Effector memory CD4-positive, alpha-beta T cell (primary cell): ENCODE measurements around the gene BANF2.

Experiments
- DNase-seq, 3 donors: peaks; one replicate each; pipeline ENCODE4 v3.0.0-alpha.2; 2020
- H3K27ac ChIP-seq: 2 replicates; pipeline ENCODE4 v1.7.0; 2013; ENCODE audit warnings: mild to moderate bottlenecking, low read length, moderate library complexity; ENCODE audit not compliant: insufficient read depth, poor library complexity, severe bottlenecking
- H3K27me3 ChIP-seq: replicated peaks from 2 replicates; pipeline ENCODE4 v1.7.0; 2013; ENCODE audit warnings: mild to moderate bottlenecking, low read length; ENCODE audit not compliant: insufficient read depth, control insufficient read depth, poor library complexity, severe bottlenecking
- H3K36me3 ChIP-seq: 2 replicates; pipeline ENCODE4 v1.7.0; 2013; ENCODE audit warnings: mild to moderate bottlenecking, low read length, moderate library complexity; ENCODE audit not compliant: control insufficient read depth, insufficient read depth
- H3K4me1 ChIP-seq: 2 replicates; pipeline ENCODE4 v1.7.0; 2013; ENCODE audit warnings: low read length, mild to moderate bottlenecking; ENCODE audit not compliant: control insufficient read depth, insufficient read depth, poor library complexity, severe bottlenecking
- H3K4me3 ChIP-seq: 2 replicates; pipeline ENCODE4 v1.7.0; 2013; ENCODE audit warnings: low read length, low read depth, mild to moderate bottlenecking; ENCODE audit not compliant: insufficient read depth, poor library complexity, severe bottlenecking
- H3K9me3 ChIP-seq: 2 replicates; pipeline ENCODE4 v1.7.0; 2013; ENCODE audit warnings: mild to moderate bottlenecking, low read length, moderate library complexity; ENCODE audit not compliant: control insufficient read depth

Gene BANF2

DNA sequence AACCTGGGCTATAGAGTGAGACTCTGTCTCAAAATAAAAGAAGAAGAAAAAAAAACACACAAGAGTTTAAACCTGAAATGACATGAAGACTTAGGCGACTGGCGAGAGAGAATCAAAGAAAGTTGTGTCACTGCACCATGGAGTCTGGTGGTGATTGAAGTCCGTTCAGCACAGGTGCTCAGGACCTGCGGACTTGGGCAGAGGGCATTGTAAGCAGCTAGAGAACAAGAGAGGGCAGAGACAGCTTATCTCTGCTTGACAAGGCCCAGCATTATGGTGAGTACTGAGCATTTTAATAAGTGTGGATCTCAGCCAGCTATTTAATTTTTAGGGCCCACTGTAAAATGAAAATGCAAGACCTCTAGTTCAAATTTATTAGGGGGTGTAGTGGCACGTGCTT is 31.5 kb downstream of the BANF2 start:
- H3K4me3 ChIP-seq, result no peak overlapping the region
- DNase-seq, result no peak
- H3K27me3 ChIP-seq, result no peaks in the 10 kb centered on the region
- no peaks in the 10 kb centered on the region for H3K9me3 ChIP-seq
- H3K27ac ChIP-seq, result no peak overlapping the region
- no peaks in the 10 kb centered on the region for H3K4me1 ChIP-seq
- H3K36me3 ChIP-seq, result no peaks in the 10 kb centered on the region

GRCh38 chr20:17732907-17733521 is 33.2 kb downstream of the BANF2 start:
- Histone ChIP-seq H3K27me3 (no peaks in the 10 kb centered on the region), H3K9me3 (no peaks in the 10 kb centered on the region), H3K4me3 (no peak overlapping the region), H3K4me1 (no peaks in the 10 kb centered on the region), H3K36me3 (no peaks in the 10 kb centered on the region), H3K27ac (no peak overlapping the region)
- DNase-seq, result no peak

GRCh38 chr20:17733767-17734304 is 34.1 kb downstream of the BANF2 start:
- Histone ChIP-seq H3K27me3 (no peaks in the 10 kb centered on the region), H3K27ac (no peak overlapping the region), H3K36me3 (no peaks in the 10 kb centered on the region), H3K9me3 (no peaks in the 10 kb centered on the region), H3K4me1 (no peaks in the 10 kb centered on the region), H3K4me3 (no peak overlapping the region)
- DNase-seq, result no peak

DNA sequence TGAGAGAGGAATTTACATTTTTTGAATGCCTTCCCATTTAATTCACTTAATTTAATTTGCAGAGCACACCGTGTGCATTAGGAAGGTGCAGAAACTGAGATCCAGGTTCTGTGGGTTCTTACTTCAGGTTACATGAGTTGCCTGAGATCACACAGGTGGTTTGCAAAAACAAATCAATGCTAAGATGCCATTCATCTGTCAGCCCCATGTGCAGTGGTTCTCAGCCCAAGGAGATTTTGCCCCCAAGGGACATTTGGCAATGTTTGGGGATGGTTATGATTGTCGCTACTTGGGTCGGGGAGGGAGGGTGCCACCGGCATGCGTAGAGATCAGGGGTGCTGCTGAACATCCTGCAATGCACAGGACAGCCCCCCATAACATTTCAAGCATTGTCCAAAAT is 34.6 kb downstream of the BANF2 start:
- no peak for DNase-seq
- H3K27ac ChIP-seq, result no peak overlapping the region
- no peaks in the 10 kb centered on the region for H3K36me3 ChIP-seq
- H3K4me1 ChIP-seq, result no peaks in the 10 kb centered on the region
- no peak overlapping the region for H3K4me3 ChIP-seq
- no peaks in the 10 kb centered on the region for H3K9me3 ChIP-seq
- no peaks in the 10 kb centered on the region for H3K27me3 ChIP-seq

GRCh38 chr20:17735206-17735804 is 35.5 kb downstream of the BANF2 start:
- H3K27me3 ChIP-seq, result no peaks in the 10 kb centered on the region
- no peak overlapping the region for H3K4me3 ChIP-seq
- no peak overlapping the region for H3K27ac ChIP-seq
- H3K36me3 ChIP-seq, result no peaks in the 10 kb centered on the region
- H3K4me1 ChIP-seq, result no peaks in the 10 kb centered on the region
- DNase-seq, result no peak
- H3K9me3 ChIP-seq, result no peaks in the 10 kb centered on the region

DNA sequence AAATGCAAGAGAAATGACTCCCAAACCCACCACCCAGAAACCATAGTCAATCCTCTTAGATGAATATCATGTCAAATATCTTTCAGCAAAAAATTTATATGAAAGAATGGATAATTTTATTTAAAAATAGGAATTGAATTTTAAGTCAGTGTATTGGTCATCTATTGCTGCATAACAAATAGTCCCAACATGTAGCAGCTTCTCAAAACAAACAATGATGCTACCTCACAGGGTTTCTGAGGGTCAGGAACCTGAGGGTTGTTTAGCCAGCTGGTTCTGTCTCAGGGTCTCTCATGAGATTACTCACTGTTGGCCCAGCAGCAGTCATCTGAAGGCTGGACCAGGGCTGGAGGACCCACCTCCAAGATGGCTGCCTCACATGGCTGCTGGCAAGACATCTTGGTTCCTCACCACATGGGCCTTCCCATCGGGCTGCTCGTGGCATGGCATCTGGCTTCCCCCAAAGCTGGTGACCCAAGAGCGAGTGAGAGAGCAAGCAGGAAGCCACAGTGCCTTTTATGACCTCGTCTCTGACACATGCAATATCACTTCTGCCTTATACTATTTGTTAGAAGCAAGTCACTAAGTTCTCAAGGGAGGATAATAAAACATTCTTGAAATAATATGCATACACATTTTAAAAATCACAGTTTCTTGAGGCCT is 36.3 kb downstream of the BANF2 start:
- Histone ChIP-seq H3K9me3 (no peaks in the 10 kb centered on the region), H3K4me3 (no peak overlapping the region), H3K4me1 (no peaks in the 10 kb centered on the region), H3K27me3 (no peaks in the 10 kb centered on the region), H3K36me3 (no peaks in the 10 kb centered on the region), H3K27ac (no peak overlapping the region)
- no peak for DNase-seq

GRCh38 chr20:17738154-17738553 is 38.4 kb downstream of the BANF2 start:
- H3K27me3 ChIP-seq, result no peaks in the 10 kb centered on the region
- H3K27ac ChIP-seq, result no peak overlapping the region
- no peak overlapping the region for H3K4me3 ChIP-seq
- H3K4me1 ChIP-seq, result no peaks in the 10 kb centered on the region
- no peaks in the 10 kb centered on the region for H3K36me3 ChIP-seq
- no peak for DNase-seq
- H3K9me3 ChIP-seq, result no peaks in the 10 kb centered on the region

DNA sequence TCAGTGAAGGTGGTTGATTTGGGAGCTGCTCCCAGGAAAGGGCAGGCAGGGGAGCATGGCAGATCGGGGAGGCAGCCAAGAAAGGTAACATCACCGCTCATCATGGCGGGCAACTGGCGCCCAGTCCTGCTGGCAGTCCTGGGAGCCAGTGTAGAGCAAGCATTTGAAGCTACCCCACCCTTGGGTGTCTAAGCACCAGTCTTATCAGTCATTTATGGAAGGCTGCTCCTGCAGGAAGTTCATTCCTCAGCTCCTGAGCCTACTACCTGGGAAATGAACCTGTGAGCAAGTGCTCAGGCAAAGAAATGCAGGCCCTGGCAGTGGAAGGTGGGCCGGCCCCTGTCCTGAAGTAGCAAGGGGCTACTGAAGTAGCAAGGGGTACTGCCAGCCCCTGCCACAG is 41.5 kb downstream of the BANF2 start:
- Histone ChIP-seq H3K27ac (no peak overlapping the region), H3K36me3 (no peaks in the 10 kb centered on the region), H3K4me1 (no peaks in the 10 kb centered on the region), H3K27me3 (no peaks in the 10 kb centered on the region), H3K4me3 (no peak overlapping the region), H3K9me3 (no peaks in the 10 kb centered on the region)
- no peak for DNase-seq

DNA sequence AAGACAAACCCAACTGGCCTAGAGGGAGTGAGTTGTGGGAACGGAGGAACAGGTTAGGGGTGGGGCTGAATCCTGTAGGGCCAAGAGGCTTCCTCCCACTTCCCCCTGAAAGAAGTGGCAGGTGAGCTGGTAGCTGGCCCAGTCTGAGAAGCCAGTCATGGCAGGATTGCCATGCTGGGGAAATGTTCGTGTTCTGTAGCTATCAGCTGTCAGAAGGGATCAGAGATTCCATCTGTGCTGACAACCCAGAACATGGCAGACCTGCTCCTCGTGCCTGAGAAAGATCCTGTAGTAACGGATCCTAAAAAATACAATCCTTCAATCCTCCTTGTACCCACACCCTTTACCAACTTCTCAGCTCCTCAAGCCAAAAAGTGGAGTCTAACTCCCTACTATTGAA is 43.0 kb downstream of the BANF2 start:
- Histone ChIP-seq H3K36me3 (no peaks in the 10 kb centered on the region), H3K4me1 (no peaks in the 10 kb centered on the region), H3K4me3 (no peak overlapping the region), H3K9me3 (no peaks in the 10 kb centered on the region), H3K27ac (no peak overlapping the region), H3K27me3 (no peaks in the 10 kb centered on the region)
- DNase-seq, result no peak

DNA sequence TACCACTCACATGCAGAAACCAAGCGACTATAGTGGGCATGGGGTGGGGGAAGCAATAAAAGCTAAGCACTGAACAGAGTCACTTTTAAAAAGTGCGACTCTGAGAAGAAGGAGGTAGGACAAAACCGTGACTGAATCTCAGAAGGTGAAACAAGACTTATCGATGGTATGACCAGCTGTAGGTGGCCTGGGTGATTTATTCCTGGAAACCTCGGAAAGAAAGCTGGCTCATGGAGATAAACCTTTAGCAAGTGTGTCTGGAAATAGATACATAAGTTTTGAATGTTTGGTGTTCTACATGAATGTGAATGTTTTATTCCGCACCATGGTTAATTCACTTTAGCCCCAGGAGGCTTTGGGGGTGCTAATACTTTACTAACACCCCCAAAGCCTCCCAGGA is 43.9 kb downstream of the BANF2 start:
- no peak overlapping the region for H3K4me3 ChIP-seq
- no peaks in the 10 kb centered on the region for H3K9me3 ChIP-seq
- no peaks in the 10 kb centered on the region for H3K4me1 ChIP-seq
- H3K27ac ChIP-seq, result no peak overlapping the region
- no peak for DNase-seq
- H3K27me3 ChIP-seq, result no peaks in the 10 kb centered on the region
- no peaks in the 10 kb centered on the region for H3K36me3 ChIP-seq
